Activated CD8-positive, alpha-beta memory T cell treated with anti-CD3 and anti-CD28 coated beads, Interleukin-2, amount 50 U/mL, for 1 hour (primary cell): Measurements from ENCODE around the gene LIN7C.

Experiments used
- DNase-seq: peaks from one replicate; pipeline ENCODE4 v3.0.0-alpha.2; 2020; ENCODE audit errors: extremely low read depth

LIN7C gene

GRCh38 chr11:27507557-27508322 lies 1.2 kb upstream of the LIN7C start:
- DNase-seq = no peak

GRCh38 chr11:27505781-27506180 lies 788 bp downstream of the LIN7C start:
- DNase-seq = no peak

DNA sequence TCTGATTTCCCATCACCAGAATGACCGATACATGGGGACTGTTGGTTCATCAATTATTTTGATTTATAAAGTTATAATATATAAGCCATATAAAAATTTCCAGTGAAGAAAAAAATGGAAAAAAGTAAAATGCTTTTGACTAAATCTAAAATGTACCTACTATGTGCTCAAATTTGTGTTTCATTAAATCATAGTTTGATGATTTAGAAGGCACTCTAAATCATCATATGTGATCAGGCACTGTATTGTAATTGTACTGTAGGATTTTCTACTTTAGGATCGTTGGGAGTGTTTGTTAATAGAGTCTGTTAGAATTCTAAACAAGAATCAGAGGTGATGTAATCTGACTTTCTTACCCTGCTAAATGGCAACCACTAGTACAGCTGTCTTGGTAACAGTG lies 2.4 kb downstream of the LIN7C start:
- no peak for DNase-seq

DNA sequence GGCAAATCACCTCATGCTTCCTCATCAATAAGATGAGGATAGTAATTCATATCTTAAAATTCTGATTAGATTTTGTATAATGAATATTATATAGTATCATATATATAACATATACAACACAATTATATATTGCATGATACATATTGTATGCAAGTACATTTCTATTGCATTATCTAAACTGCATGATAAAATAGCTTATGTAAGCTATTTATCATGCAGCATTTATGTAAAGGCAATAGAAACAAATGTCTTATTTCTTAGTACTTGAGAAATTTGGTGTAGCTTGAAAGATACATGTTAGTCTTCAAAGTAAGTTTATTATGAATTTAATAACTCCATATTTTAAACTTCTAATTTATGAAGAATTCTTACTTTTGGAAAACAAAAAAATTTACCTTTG lies 5.5 kb downstream of the LIN7C start:
- DNase-seq = no peak

DNA sequence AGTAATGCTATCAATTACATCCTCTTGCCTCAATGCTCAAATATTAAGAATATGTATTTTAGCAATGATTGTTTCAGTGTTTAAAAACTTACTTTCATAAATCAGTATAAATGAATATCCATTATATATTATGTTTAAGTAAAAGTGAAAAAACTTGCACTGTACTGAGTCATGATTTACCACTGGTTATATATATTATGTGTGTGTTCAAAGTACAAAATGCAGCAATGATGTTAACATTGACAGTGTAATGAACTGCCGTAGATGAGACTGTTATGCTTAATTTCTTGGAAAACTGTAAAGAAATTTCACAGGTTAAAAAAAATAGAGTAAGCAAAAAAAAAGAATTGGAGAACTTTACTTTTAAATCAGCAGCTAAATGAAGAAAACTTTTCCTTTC lies 8.7 kb downstream of the LIN7C start:
- no peak for DNase-seq

GRCh38 chr11:27497284-27497866 lies 9.2 kb downstream of the LIN7C start:
- no peak for DNase-seq

- no peak for DNase-seq
Observed at GRCh38 chr11:27496461-27496860, 10.1 kb downstream of the LIN7C start.

DNA sequence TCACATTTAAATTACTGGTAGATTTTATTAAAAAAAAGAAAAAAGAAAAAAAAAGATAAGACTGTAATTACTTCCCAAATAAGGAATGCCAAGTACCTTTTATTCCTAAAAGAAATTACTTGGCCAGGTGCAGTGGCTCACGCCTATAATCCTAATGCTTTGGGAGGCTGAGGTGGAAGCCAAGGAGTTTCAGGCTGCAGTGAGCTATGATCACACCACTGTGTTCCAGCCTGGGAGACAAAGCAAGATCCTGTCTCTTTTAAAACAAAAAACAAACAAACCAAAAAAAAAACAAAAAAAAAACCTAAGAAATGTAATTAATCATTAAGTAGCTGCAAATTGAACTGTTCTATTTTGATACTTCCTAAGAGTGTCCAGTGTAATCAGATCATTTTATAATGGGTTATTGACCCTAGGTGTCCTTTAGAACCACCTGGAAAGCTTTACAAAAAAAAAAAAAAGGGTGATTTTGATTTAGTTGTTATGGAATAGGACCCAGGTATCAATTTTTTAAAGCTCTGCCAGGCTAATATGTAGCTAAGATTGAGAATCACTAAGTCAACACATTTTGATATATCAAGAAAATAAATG lies 10.8 kb downstream of the LIN7C start:
- no peak for DNase-seq

- DNase-seq = no peak
Observed at GRCh38 chr11:27489092-27489491, 17.5 kb downstream of the LIN7C start.

GRCh38 chr11:27487706-27488105 lies 18.9 kb downstream of the LIN7C start:
- DNase-seq = no peak

DNA sequence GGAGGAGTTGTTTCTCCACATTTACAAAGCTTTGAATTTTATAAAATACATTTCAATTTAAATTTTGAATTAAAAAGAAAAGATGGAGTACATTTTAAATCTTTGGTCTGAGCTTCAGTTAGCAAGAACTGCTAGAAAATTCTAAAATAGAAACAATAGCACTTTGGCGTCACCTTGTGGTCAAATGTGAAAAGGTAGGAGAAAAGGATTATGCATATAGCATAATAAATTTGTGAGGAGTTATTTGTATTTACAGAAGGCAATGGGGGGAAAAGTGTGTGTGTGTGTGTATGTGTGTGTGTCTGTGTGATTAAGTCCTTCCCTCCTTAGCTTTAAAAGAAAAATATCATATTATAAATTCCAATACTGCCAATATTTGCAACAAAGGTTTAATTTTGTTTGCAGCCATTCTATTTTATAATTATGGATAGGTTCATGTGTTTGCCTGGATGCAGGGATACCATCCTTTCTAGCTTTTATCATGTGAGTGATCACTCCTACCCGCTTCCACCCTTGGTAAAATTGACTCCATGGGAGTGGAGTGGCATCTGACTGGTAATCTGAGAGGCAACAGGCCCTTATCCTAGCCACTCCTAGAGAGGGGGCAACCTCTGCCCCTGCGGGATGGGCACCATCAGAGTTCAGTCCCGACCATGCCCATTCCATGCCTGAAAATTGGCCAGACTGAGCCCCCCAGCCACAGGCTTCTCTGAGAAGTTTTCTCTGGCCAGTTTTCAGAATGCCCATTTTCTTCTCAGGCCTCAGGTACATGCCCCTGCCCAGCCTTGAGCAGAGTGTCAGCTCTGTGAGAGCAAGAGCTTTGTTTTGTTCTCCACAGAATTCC lies 20.4 kb downstream of the LIN7C start:
- no peak for DNase-seq

- no peak for DNase-seq
Observed at GRCh38 chr11:27482793-27483192, 23.8 kb downstream of the LIN7C start.

GRCh38 chr11:27481992-27482391 lies 24.6 kb downstream of the LIN7C start:
- no peak for DNase-seq

DNA sequence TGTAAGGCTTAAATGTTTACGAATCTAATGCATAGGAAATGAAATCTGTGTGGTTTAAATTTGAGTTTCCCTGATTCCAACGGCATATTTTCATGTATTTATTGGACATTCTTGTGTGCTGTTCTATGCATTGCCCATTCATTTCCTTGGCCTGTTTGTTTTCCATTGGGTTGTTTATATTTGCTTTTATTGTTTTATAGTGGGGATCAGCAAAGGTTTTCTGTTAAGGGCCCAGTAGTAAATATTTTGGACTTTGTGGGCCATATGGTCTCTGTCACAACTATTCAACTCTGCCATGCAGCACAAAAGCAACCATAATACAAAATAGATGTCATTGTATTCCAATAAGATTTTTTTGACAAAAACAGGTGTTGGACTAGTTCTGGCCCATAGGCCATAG lies 28.7 kb downstream of the LIN7C start:
- DNase-seq = no peak

- DNase-seq = no peak
Observed at GRCh38 chr11:27477243-27477642, 29.3 kb downstream of the LIN7C start.

DNA sequence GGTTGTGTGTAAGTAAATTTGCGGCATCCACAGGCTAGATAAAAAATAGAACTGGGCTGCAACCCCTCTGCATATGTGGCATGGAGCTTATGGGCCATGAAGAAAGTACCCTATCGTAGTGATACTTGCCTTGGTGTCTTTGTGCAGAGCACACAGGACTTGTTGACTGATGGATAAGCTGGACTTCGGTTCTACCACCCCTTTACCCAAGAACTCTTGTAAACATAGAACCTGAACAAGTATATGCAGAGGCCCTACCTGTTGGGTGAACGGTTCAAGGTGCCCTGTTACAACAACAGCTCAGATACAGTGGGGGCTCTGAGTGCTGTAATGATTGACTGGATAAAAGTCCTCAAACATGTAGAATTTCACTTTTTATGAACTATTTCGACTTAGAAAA lies 30.9 kb downstream of the LIN7C start:
- no peak for DNase-seq

DNA sequence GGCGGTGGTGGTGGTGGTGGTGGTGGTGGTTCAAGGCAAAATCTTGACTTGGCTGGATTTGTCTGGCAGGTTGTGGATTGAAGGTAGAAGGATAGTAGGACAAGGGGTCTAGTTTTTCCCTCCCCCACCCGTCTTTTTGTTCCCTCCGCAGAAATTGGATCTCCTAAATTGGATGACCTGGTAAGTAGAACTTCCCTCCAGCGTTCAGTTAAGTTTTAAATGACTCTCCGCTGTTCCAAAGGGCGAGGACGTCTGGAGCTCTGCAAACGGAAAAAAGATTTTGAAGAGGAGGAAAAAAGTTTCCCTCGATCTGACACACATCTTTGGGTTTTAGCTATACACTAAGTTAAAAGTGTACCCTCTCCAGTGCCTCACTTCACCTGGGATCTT lies 33.6 kb downstream of the LIN7C start:
- DNase-seq = no peak

DNA sequence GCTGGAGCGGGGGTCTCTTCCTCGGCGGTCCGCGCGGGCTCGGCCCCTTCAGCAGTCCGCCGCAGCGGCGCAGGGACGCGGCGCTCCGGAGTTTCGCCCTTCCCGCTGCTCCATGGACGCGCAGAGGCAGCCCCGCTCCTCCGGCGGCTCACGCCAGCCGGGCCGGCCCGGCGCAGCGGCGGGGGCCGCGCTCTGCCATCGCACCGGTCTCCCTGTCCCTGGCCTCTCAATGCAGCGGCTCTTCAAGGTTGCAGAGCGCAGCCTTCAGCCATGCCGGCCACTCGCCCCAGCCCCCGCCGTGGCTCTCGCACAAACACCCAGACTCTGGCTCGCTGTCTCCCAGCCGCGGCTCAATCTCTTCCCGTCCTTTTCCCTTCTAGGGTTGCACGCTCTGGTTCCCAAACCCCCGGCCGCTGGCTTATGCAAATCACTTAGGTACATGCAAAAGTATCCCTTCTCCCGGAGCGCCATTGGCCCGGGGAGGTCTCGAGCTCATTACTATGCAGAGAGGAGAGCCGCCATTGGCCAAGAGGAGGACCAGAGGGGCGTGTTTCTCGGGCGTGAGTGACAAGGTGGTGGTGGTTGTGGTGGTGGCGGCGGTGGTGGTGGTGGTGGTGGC lies 34.1 kb downstream of the LIN7C start, which contains the start of gene LGR4:
LGR4 (minus strand) TSS at position 393 of the 619 bp plus-strand sequence. CDS start 488 bp downstream, outside the sequence.
- peak; percentile 35 for DNase-seq

GRCh38 chr11:27471589-27472397 lies 34.8 kb downstream of the LIN7C start:
- DNase-seq = no peak

GRCh38 chr11:27470826-27471588 lies 35.6 kb downstream of the LIN7C start:
- no peak for DNase-seq
